Measurements from ENCODE around the gene THSD4.

Gene THSD4

GRCh38 chr15:71737761-71738160 is 622.5 kb downstream of the THSD4 start:
- H3K4me3 ChIP-seq (replicated peaks; ENCODE audit: low read depth, low read length), result no peak overlapping the region
- DNase-seq (ENCODE audit: extremely low read depth, low read depth), result no peak
- TF ChIP-seq, protein P1, sequence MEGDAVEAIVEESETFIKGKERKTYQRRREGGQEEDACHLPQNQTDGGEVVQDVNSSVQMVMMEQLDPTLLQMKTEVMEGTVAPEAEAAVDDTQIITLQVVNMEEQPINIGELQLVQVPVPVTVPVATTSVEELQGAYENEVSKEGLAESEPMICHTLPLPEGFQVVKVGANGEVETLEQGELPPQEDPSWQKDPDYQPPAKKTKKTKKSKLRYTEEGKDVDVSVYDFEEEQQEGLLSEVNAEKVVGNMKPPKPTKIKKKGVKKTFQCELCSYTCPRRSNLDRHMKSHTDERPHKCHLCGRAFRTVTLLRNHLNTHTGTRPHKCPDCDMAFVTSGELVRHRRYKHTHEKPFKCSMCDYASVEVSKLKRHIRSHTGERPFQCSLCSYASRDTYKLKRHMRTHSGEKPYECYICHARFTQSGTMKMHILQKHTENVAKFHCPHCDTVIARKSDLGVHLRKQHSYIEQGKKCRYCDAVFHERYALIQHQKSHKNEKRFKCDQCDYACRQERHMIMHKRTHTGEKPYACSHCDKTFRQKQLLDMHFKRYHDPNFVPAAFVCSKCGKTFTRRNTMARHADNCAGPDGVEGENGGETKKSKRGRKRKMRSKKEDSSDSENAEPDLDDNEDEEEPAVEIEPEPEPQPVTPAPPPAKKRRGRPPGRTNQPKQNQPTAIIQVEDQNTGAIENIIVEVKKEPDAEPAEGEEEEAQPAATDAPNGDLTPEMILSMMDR (IDR thresholded peaks at IDR 0.05; ENCODE audit: low read depth, low read length, missing control alignments), result no peak

- DNase-seq (ENCODE audit: extremely low read depth, low read depth), result no peak
- no peak overlapping the region for H3K4me3 ChIP-seq (replicated peaks; ENCODE audit: low read depth, low read length)
- TF ChIP-seq, protein P1 (IDR thresholded peaks at IDR 0.05; ENCODE audit: low read depth, low read length, missing control alignments), result no peak
Observed at GRCh38 chr15:71739355-71739754, 624.1 kb downstream of the THSD4 start.

- no peak for DNase-seq (ENCODE audit: extremely low read depth, low read depth)
- no peak overlapping the region for H3K4me3 ChIP-seq (replicated peaks; ENCODE audit: low read depth, low read length)
Observed at GRCh38 chr15:71742964-71743363, 627.7 kb downstream of the THSD4 start.

DNA sequence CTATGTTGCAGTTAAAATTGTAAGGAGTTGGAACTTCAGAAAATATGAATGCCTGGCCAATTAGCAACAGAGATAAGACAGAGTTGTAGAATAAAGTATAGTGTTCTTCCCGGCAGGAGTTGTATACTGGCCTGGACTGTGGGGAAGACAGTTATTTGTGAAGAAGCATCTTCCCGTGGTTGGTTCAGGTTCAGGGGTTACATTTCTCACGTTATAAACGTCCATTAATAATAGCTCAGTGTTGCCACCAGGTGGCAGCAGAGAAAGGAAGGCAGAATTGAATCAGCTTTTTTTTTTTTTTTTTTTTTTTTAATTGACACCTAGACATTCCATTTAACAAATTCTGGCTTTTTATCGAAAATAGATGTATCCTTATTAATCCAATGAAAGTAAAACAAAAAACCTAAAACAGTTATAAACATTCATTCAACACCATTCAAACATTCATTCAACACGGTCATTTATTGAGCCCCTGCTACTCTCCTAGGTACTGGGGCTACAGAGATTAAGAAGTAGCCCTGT is 628.7 kb downstream of the THSD4 start:
- TF ChIP-seq, protein P1 (IDR thresholded peaks at IDR 0.05; ENCODE audit: low read depth, low read length, missing control alignments), result peak; percentile 67
- H3K4me3 ChIP-seq (replicated peaks; ENCODE audit: low read depth, low read length), result no peak overlapping the region
- no peak for DNase-seq (ENCODE audit: extremely low read depth, low read depth)

More at GRCh38 chr15:71742964-71743363, 627.7 kb downstream of the THSD4 start:
- TF ChIP-seq, protein P1 (IDR thresholded peaks at IDR 0.05; ENCODE audit: low read depth, low read length, missing control alignments), result no peak

- H3K4me3 ChIP-seq (replicated peaks; ENCODE audit: low read depth, low read length), result no peak overlapping the region
- TF ChIP-seq, protein P1 (IDR thresholded peaks at IDR 0.05; ENCODE audit: low read depth, low read length, missing control alignments), result no peak
- no peak for DNase-seq (ENCODE audit: extremely low read depth, low read depth)
Observed at GRCh38 chr15:71746719-71747118, 631.4 kb downstream of the THSD4 start.

DNA sequence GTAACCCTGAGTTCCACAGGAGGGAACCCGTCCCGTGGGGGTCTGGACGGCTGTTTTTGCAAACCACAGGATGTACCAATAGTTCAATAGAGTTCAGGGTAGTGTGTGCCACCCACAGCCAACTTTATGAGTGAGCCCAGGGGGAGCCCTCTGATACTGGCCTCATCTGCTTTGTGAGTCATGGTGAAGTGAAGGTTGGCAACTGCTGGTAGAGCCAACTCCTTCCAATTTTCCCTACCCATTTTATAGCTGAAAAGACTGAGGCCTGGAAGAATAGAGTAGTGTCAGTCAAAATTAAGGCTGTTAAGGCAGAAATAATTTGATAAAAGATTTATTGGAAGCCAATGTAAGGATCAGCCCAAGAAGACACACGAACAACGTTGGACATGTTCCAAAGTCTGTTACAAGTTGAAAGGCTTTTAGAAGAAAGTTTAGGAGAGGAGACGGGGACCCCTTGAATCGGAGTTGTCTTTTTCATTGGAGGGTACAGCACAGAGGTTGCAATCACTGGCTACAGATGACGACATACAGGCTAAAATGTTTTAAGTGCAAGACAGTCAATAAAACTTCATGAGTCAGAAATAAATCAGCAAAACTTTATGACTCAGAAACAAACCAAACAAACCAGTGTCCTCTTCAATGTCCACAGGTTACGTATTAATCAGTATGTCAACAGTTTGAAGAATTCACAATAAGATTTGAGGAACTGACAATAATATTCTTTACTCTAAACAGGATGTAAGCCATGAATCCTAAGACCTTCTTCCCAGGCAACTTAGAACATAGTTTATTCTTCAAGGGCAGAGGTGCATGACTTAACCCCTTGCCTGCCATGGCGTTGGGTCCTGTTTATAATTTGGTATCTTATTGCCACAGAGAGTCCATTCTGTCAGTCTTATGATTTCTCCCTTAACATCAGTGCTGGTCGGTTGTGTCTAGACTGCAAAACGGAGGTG is 632.1 kb downstream of the THSD4 start:
- TF ChIP-seq, protein P1 (IDR thresholded peaks at IDR 0.05; ENCODE audit: low read depth, low read length, missing control alignments), result no peak
- no peak overlapping the region for H3K4me3 ChIP-seq (replicated peaks; ENCODE audit: low read depth, low read length)
- peak; percentile 51 for DNase-seq (ENCODE audit: extremely low read depth, low read depth)
